RWPE2 (cell line): ENCODE results near the gene ZBTB7C.

Source experiments
- ATAC-seq: fragments of 200-7000 bp; cut with Tn5 transposase; 3 replicates; pipeline ENCODE4 v1.9.1; 2021; ENCODE audit warnings: low read depth
- DNase-seq: peaks from one replicate; pipeline ENCODE4 v3.0.0-alpha.2; 2020; ENCODE audit warnings: low spot score
- H3K27ac ChIP-seq: fragments of 450-650 bp; 2 replicates; pipeline ENCODE4 v1.5.1; 2017; ENCODE audit warnings: mild to moderate bottlenecking; ENCODE audit not compliant: poor library complexity, severe bottlenecking
- H3K27me3 ChIP-seq: fragments of 250-450 bp; sonication (Bioruptor Pico); 2 replicates; pipeline ENCODE4 v1.5.1; 2021; ENCODE audit warnings: mild to moderate bottlenecking, moderate library complexity; ENCODE audit not compliant: insufficient read depth, poor library complexity, severe bottlenecking
- H3K36me3 ChIP-seq: fragments of 250-450 bp; sonication (Bioruptor Pico); 2 replicates; pipeline ENCODE4 v1.5.1; 2020; ENCODE audit warnings: low read depth, mild to moderate bottlenecking, moderate library complexity
- H3K4me1 ChIP-seq: fragments of 250-450 bp; sonication (Bioruptor Pico); 2 replicates; pipeline ENCODE4 v1.5.1; 2021; ENCODE audit warnings: mild to moderate bottlenecking, moderate library complexity; ENCODE audit not compliant: insufficient read depth, poor library complexity, severe bottlenecking
- H3K4me3 ChIP-seq: fragments of 250-450 bp; sonication (Bioruptor Pico); 2 replicates; pipeline ENCODE4 v1.5.1; 2021; ENCODE audit warnings: mild to moderate bottlenecking, moderate library complexity; ENCODE audit not compliant: severe bottlenecking
- H3K9me3 ChIP-seq: fragments of 250-450 bp; sonication (Bioruptor Pico); 2 replicates; pipeline ENCODE4 v1.5.1; 2021; ENCODE audit warnings: mild to moderate bottlenecking, moderate library complexity; ENCODE audit not compliant: severe bottlenecking
- TF ChIP-seq, protein P1 (sequence below): fragments of 450-650 bp; IDR thresholded peaks from one replicate; pipeline ENCODE4 v1.5.1; 2017; ENCODE audit warnings: mild to moderate bottlenecking, moderate library complexity; ENCODE audit not compliant: poor library complexity, severe bottlenecking

ZBTB7C gene

DNA sequence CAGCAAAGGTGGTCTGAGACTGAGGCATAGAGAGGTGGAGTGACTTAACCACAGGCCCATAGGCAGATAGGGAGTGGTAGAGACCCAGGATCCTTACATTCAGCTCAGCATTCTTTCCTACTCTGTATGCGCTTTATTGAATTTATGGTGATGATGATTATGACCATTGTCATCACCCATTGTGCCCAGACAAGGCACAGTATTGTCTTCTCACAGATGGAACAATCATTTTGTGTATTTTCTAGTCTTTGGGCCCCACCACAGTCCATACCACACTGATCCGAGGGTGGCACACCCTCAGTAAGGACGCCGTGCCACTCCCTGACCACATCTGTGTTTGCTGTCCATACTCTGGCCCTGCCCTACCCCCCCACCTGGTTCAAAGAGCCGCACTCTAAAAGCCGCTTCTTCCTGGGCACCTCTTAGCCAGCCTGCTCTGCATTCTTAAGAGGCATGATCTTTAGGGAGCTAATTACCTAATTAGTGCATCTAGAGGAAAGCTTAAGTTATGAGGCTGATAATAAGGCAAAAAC lies 299.2 kb downstream of the ZBTB7C start:
- Histone ChIP-seq H3K4me1 (no peaks in the 10 kb centered on the region), H3K36me3 (no peaks in the 10 kb centered on the region), H3K4me3 (no peak overlapping the region), H3K27ac (no peak overlapping the region), H3K27me3 (no peaks in the 10 kb centered on the region), H3K9me3 (no peaks in the 10 kb centered on the region)
- TF ChIP-seq, protein P1, sequence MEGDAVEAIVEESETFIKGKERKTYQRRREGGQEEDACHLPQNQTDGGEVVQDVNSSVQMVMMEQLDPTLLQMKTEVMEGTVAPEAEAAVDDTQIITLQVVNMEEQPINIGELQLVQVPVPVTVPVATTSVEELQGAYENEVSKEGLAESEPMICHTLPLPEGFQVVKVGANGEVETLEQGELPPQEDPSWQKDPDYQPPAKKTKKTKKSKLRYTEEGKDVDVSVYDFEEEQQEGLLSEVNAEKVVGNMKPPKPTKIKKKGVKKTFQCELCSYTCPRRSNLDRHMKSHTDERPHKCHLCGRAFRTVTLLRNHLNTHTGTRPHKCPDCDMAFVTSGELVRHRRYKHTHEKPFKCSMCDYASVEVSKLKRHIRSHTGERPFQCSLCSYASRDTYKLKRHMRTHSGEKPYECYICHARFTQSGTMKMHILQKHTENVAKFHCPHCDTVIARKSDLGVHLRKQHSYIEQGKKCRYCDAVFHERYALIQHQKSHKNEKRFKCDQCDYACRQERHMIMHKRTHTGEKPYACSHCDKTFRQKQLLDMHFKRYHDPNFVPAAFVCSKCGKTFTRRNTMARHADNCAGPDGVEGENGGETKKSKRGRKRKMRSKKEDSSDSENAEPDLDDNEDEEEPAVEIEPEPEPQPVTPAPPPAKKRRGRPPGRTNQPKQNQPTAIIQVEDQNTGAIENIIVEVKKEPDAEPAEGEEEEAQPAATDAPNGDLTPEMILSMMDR = no peak
- no peak for ATAC-seq
- DNase-seq = no peak

DNA sequence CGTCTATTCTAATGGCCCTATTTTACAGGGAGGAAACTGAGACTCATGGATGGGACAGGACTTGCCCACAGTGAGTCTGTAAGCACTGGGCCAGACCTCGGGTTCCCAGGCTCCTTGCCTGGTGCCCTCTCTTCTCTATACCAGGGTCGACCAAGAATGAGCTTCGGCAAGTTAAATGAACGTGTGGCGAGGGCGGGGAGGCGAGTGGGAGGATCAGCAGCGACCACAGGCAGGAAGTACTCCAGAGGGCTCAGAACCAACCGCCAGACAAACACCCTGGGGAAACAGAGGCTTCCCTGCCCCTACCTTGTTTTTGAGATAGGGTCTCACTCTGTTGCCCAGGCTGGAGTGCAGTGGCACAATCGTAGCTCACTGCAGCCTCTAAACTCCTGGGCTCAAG lies 301.0 kb downstream of the ZBTB7C start:
- no peak overlapping the region for H3K27ac ChIP-seq

DNA sequence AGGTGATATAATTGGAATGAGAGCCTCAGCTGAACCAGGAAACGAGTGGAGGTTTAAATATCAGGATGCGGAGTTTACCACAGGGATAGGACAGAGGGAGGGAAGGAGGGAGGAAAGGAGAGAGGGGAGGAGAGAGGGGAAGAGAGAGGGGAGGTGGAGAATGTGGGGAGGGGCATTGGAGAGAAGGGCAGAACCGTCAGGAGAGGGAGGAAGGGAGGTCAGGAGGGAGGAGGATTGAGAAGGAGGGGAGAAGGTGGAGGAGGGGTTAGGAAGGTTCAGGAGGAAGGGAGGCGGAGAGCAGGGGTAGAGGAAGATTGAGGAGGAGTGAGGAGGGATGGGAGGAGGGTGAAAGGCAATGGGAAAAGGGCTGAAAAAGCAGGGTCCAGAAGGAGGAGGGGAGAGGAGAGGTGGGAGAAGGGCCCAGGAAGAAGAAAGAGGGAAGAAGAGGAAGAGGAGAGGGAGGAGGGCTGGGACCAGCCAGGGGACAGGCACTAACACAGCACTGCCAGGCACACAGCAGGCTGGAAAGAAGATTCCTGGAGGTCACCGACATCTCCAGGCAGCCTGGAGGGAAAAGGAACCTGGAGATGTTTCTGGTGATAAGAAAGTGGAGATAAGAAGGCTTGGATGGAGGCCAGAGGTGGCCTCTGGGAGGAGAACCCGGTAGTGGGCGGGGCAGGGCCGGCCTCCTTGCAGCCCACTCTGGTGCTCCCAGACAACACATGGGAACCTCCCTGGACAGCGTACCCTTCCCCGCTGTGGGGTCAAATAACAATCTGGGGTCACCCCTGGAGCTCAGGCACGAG lies 302.0 kb downstream of the ZBTB7C start:
- DNase-seq = no peak
- no peaks in the 10 kb centered on the region for H3K36me3 ChIP-seq
- no peaks in the 10 kb centered on the region for H3K9me3 ChIP-seq
- TF ChIP-seq, protein P1 = no peak
- H3K27ac ChIP-seq = no peak overlapping the region
- no peak for ATAC-seq
- H3K4me1 ChIP-seq = no peaks in the 10 kb centered on the region
- H3K4me3 ChIP-seq = no peak overlapping the region
- H3K27me3 ChIP-seq = no peaks in the 10 kb centered on the region

More for the DNA sequence above, 301.0 kb downstream of the ZBTB7C start:
- ATAC-seq (no peak), DNase-seq (no peak)
- Histone ChIP-seq H3K4me1 (no peaks in the 10 kb centered on the region), H3K27me3 (no peaks in the 10 kb centered on the region), H3K4me3 (no peak overlapping the region), H3K36me3 (no peaks in the 10 kb centered on the region), H3K9me3 (no peaks in the 10 kb centered on the region)
- TF ChIP-seq, protein P1 = no peak

DNA sequence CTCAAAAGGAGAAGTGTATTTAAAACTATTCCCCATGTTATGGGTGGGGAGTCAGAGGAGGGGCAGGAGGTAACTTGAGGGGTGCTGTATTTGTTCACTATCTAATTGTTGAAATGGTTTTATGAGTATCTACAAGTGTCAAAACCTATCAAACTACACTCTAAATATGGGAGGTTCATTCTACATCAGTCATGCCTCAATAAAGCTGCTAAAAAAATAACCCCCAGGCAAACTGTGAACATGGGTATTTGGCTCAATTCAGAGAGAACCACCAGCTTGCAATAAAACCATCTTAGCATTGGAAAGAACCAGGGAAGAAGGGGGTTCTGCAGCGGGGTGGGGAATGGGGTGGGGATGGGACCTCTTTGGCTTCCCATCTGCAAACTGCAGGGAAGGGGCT lies 302.7 kb downstream of the ZBTB7C start:
- no peaks in the 10 kb centered on the region for H3K9me3 ChIP-seq
- no peaks in the 10 kb centered on the region for H3K27me3 ChIP-seq
- no peak overlapping the region for H3K4me3 ChIP-seq
- H3K27ac ChIP-seq = no peak overlapping the region
- H3K4me1 ChIP-seq = no peaks in the 10 kb centered on the region
- TF ChIP-seq, protein P1 = no peak
- DNase-seq (no peak), ATAC-seq (no peak)
- H3K36me3 ChIP-seq = no peaks in the 10 kb centered on the region

DNA sequence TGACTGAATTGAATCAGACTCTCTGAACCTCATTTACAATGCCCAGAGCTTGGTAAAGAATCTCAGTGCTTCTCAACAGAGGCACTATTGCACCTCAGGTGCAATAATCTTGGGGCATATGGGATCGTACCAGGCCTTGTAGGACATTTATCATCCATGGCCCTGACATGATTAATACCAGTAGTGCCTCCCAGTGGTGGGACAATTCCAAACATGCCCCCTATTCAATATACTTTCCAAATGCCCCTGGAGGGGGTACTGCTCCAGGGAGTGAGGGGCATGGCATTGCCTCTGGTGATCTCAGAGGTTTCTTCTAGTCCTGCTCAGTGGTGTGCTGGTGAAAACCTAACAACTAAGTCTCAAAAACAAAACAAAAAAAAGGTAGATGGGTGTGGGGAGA lies 303.9 kb downstream of the ZBTB7C start:
- H3K36me3 ChIP-seq = no peaks in the 10 kb centered on the region
- TF ChIP-seq, protein P1 = no peak
- H3K27me3 ChIP-seq = no peaks in the 10 kb centered on the region
- H3K4me1 ChIP-seq = no peaks in the 10 kb centered on the region
- H3K9me3 ChIP-seq = no peaks in the 10 kb centered on the region
- H3K4me3 ChIP-seq = no peak overlapping the region
- ATAC-seq (no peak), DNase-seq (no peak)
- H3K27ac ChIP-seq = no peak overlapping the region
